ENCODE data around the gene FCRL4. TPM values are rescaled to one million over a fixed set of nuclear protein-coding genes. Genes with fewer than 3 reads are reported as not detected.

Gene FCRL4
- total RNA-seq, 6 experiments from 2014 or later, result not detected

DNA sequence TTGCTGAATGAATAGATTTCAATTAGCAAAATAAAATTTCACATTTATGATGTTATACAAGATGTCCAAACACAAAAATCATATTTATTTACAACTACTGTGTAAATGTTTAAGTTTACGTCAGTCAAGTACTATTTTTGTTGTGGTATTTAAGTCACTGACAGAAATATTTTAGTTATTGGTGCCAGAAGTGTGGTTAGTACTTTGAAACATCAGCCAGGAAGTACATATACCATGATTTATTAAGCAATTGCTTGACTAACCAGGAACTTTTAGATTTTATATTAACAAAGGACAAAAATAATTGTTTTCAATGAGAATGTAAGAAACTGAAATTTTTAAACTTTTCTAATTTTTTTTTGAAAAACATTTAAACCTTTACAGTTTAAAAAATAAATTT lies 2.4 kb upstream of the FCRL4 start:
- Histone ChIP-seq H3K27ac (no peak overlapping the region), H3K36me3 (no peaks in the 10 kb centered on the region), H3K4me3 (no peak overlapping the region), H3K9me3 (no peaks in the 10 kb centered on the region), H3K27me3 (no peaks in the 10 kb centered on the region), H3K4me1 (no peaks in the 10 kb centered on the region)
- no peak for ATAC-seq
- no peak for DNase-seq
- TF ChIP-seq, protein P1, sequence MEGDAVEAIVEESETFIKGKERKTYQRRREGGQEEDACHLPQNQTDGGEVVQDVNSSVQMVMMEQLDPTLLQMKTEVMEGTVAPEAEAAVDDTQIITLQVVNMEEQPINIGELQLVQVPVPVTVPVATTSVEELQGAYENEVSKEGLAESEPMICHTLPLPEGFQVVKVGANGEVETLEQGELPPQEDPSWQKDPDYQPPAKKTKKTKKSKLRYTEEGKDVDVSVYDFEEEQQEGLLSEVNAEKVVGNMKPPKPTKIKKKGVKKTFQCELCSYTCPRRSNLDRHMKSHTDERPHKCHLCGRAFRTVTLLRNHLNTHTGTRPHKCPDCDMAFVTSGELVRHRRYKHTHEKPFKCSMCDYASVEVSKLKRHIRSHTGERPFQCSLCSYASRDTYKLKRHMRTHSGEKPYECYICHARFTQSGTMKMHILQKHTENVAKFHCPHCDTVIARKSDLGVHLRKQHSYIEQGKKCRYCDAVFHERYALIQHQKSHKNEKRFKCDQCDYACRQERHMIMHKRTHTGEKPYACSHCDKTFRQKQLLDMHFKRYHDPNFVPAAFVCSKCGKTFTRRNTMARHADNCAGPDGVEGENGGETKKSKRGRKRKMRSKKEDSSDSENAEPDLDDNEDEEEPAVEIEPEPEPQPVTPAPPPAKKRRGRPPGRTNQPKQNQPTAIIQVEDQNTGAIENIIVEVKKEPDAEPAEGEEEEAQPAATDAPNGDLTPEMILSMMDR (IDR thresholded peaks at IDR 0.05), result no peak
- no peak for TF ChIP-seq POLR2A (IDR thresholded peaks at IDR 0.05)
- 31% methylated on average over 1 of the region's 1 CpG for WGBS (ENCODE audit: insufficient coverage, low coverage, low lambda C conversion rate, missing lambda C conversion rate)
- intact Hi-C loops (cut with DNase I), result no loop called here

DNA sequence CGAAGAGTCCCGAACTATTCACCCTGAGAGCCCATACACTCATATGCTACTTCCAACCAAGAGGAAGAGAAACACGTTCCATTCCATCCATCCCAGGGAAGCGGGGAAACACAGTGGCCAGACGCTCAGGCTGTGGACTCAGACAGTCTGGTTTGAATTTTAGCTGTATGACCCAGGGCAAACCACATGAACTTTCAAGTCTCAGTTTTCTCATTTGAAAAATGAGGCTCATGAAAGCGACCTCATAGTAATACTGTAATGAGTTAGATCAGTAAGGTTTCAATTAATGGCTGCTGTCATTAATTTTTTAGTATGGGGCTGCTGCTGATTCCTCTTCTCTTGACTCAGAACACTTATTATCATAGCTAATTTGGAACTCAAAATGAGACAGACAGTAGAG lies 1.5 kb downstream of the FCRL4 start:
- intact Hi-C loops (cut with DNase I), result no loop called here
- no peak overlapping the region for H3K27ac ChIP-seq
- no peaks in the 10 kb centered on the region for H3K4me1 ChIP-seq
- no peaks in the 10 kb centered on the region for H3K9me3 ChIP-seq
- H3K4me3 ChIP-seq, result no peak overlapping the region
- no peak for DNase-seq
- 76% methylated on average over 6 of the region's 6 CpGs for WGBS (ENCODE audit: insufficient coverage, low coverage, low lambda C conversion rate, missing lambda C conversion rate)
- H3K27me3 ChIP-seq, result no peaks in the 10 kb centered on the region
- H3K36me3 ChIP-seq, result no peaks in the 10 kb centered on the region
- TF ChIP-seq, protein P1 (IDR thresholded peaks at IDR 0.05), result no peak
- no peak for TF ChIP-seq POLR2A (IDR thresholded peaks at IDR 0.05)
- no peak for ATAC-seq

DNA sequence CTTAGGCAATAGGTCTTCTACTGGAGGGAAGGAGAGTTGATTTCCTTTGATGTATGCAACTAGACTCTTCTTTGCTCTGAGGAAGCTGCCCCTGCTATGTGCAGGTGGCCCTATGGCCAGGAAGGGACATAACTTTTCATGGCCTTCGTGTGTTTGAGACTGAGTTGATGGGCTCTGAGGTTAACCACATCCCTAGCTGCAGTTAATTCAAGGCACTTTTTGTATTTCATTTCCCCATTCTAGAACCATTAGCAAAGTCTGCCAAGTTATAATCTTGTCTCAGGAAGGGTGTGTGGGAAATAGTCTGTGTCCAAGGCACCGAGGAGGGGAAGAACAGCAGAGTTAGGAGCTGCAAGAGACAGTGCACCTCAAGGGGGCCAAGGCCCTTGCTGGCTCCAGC lies 2.5 kb downstream of the FCRL4 start:
- ATAC-seq, result no peak
- no peak for DNase-seq
- TF ChIP-seq, protein P1 (IDR thresholded peaks at IDR 0.05), result no peak
- Histone ChIP-seq H3K36me3 (no peaks in the 10 kb centered on the region), H3K9me3 (no peaks in the 10 kb centered on the region), H3K4me3 (no peak overlapping the region), H3K27ac (no peak overlapping the region), H3K27me3 (no peaks in the 10 kb centered on the region), H3K4me1 (no peaks in the 10 kb centered on the region)
- intact Hi-C loops (cut with DNase I), result no loop called here
- WGBS (ENCODE audit: insufficient coverage, low coverage, low lambda C conversion rate, missing lambda C conversion rate), result 13% methylated on average over 1 of the region's 2 CpGs

DNA sequence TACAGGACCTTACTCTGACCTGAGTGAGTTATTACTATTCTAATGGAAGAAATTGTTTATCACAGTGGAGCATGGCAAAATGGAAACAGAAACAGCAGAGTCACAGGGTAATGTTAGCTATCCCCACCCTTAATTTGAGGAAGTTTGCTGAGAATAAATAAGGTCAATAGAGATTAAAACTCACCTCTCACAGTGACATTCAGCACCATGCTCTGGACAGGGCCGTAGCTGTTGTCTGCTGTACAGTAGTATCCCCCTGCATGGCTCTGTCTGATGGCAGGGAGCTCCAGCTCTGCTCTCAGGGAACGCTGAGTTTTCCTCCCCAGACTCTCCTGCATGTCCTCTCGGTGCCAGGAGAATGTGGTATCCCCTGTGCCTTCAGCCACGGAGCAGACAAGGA lies 11.9 kb downstream of the FCRL4 start:
- DNase-seq, result no peak
- intact Hi-C loops (cut with DNase I), result no loop called here
- WGBS (ENCODE audit: insufficient coverage, low coverage, low lambda C conversion rate, missing lambda C conversion rate), result 48% methylated on average over 3 of the region's 4 CpGs
- no peaks in the 10 kb centered on the region for H3K27me3 ChIP-seq
- H3K4me3 ChIP-seq, result no peak overlapping the region
- no peak overlapping the region for H3K27ac ChIP-seq
- no peaks in the 10 kb centered on the region for H3K4me1 ChIP-seq
- ATAC-seq, result peak in 1 of 4 donors; percentile 22
- TF ChIP-seq POLR2A (IDR thresholded peaks at IDR 0.05), result no peak
- TF ChIP-seq, protein P1 (IDR thresholded peaks at IDR 0.05), result no peak
- H3K9me3 ChIP-seq, result no peaks in the 10 kb centered on the region
- H3K36me3 ChIP-seq, result no peaks in the 10 kb centered on the region

DNA sequence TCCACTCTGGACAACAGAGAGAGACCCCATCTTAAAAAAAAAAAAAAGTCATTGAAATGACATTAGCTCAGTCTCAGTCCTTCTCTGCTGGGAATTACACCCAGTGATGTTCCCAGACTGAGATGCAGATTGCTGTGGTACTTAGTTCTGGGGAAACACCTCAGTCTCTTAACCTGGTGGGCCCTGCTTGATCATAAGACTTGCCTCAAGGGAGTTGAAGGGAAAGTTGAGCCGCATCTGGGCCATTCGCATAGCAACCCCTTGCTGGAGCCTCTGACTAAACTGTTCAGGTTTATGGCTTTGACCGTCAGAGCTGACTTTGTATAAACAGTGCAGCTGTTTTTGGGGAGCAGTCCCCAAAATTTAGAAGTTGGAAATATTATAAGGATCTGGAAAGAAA lies 13.4 kb downstream of the FCRL4 start:
- no peaks in the 10 kb centered on the region for H3K27me3 ChIP-seq
- TF ChIP-seq, protein P1 (IDR thresholded peaks at IDR 0.05), result no peak
- TF ChIP-seq POLR2A (IDR thresholded peaks at IDR 0.05), result no peak
- DNase-seq (no peak), ATAC-seq (no peak)
- no peak overlapping the region for H3K4me3 ChIP-seq
- no peak overlapping the region for H3K27ac ChIP-seq
- no peaks in the 10 kb centered on the region for H3K36me3 ChIP-seq
- no peaks in the 10 kb centered on the region for H3K9me3 ChIP-seq
- no peaks in the 10 kb centered on the region for H3K4me1 ChIP-seq
- WGBS (ENCODE audit: insufficient coverage, low coverage, low lambda C conversion rate, missing lambda C conversion rate), result 55% methylated on average over 3 of the region's 3 CpGs
- intact Hi-C loops (cut with DNase I), result no loop called here

All from right lobe of liver (tissue), 6 donors.